Tibial artery (tissue), 4 donors: Measurements from ENCODE around the gene STARD13.
A peak's percentile ranks its signal among the peaks of the same experiment; 100 is the strongest.

ENCODE experiments used
- DNase-seq, 2 donors: peaks; one replicate each; pipeline ENCODE4 v3.0.0-alpha.2; 2019
- H3K27ac ChIP-seq, 2 donors: fragments of 200-600 bp; sonication (generic) in 1 of 2; 1 replicate in 1 of 2; 2 replicates in 1 of 2; pipeline ENCODE4 v1.5.1; 2018 to 2019; ENCODE audit warnings: mild to moderate bottlenecking in 1 of 2
- H3K27me3 ChIP-seq, 2 donors: fragments of 200-600 bp; sonication (generic) in 1 of 2; one replicate each; pipeline versions ENCODE4 v1.5.1 to v1.6.0; 2016 to 2019
- H3K36me3 ChIP-seq, 3 donors: fragments of 200-600 bp; sonication (generic) in 2 of 3; one replicate each; pipeline ENCODE4 v1.5.1; 2016 to 2019; ENCODE audit warnings: mild to moderate bottlenecking in 2 of 3
- H3K4me1 ChIP-seq, 4 donors: fragments of 200-600 bp; sonication (generic) in 2 of 4; 1 replicate in 3 of 4; 2 replicates in 1 of 4; pipeline ENCODE4 v1.5.1; 2016 to 2019
- H3K4me3 ChIP-seq, 2 donors: fragments of 200-600 bp; sonication (generic) in 1 of 2; 1 replicate in 1 of 2; 2 replicates in 1 of 2; pipeline ENCODE4 v1.5.1; 2018 to 2019; ENCODE audit warnings: mild to moderate bottlenecking in 2 of 2
- H3K9me3 ChIP-seq, 3 donors: fragments of 200-600 bp; sonication (generic) in 1 of 3; one replicate each; pipeline ENCODE4 v1.5.1; 2016 to 2019
- CTCF ChIP-seq, 2 experiments: fragments of 200-600 bp in 1 of 2; fragments of 450-650 bp in 1 of 2; IDR thresholded peaks; one replicate each; pipeline ENCODE4 v1.5.1; 2017 to 2019; ENCODE audit warnings: antibody characterized with exemption in 2 of 2, mild to moderate bottlenecking in 1 of 2, moderate library complexity in 1 of 2
- intact Hi-C: fragments of 100-400 bp; cut with DNase I; formaldehyde crosslinking; loops from one replicate; pipeline ENCODE4 v1.15.0; 2023; ENCODE audit warnings: low total_unique reads

The STARD13 gene

GRCh38 chr13:33284916-33285315 is 639 bp downstream of the STARD13 start:
- H3K4me1 ChIP-seq, result peaks cover 0 to 54% (median 18%) of the 10 kb centered on the region in 4 donors
- DNase-seq, result no peak
- TF ChIP-seq CTCF (IDR thresholded peaks at IDR 0.05), result no peak
- no peaks in the 10 kb centered on the region for H3K27me3 ChIP-seq
- intact Hi-C loops, result no loop called here
- no peaks in the 10 kb centered on the region for H3K9me3 ChIP-seq
- H3K4me3 ChIP-seq, result peak overlapping the region; percentile 68 to 78
- no peaks in the 10 kb centered on the region for H3K36me3 ChIP-seq
- peak overlapping the region; percentile 93 to 96 for H3K27ac ChIP-seq

DNA sequence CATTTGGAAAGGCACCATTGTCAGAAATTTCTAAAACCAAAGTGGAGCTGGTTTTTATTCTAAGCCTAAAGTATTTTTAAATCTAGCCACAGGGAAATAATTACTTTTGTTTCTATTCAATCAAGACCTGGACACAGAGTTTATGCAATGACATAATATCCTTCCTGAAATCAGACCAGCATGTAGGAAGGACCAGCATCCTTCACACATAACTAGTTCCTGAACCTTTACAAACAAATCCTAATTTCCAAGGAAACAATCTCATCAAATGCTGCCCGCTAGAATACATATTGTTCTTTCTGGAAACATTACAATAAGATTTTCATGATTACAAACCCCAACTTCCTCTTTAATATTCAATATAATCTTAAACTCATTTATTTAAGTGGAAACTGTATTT is 1.5 kb downstream of the STARD13 start:
- no peaks in the 10 kb centered on the region for H3K27me3 ChIP-seq
- no peaks in the 10 kb centered on the region for H3K9me3 ChIP-seq
- TF ChIP-seq CTCF (IDR thresholded peaks at IDR 0.05), result no peak
- peaks cover 0 to 55% (median 24%) of the 10 kb centered on the region in 4 donors for H3K4me1 ChIP-seq
- H3K27ac ChIP-seq, result peak overlapping the region; percentile 93 to 96
- intact Hi-C loops, result no loop called here
- peak overlapping the region; percentile 68 to 78 for H3K4me3 ChIP-seq
- H3K36me3 ChIP-seq, result no peaks in the 10 kb centered on the region
- no peak for DNase-seq

GRCh38 chr13:33283195-33283911 is 2.2 kb downstream of the STARD13 start:
- Histone ChIP-seq H3K4me1 (peaks cover 0 to 62% (median 30%) of the 10 kb centered on the region in 4 donors), H3K27me3 (no peaks in the 10 kb centered on the region), H3K4me3 (peak overlapping the region; percentile 68 to 78), H3K36me3 (no peaks in the 10 kb centered on the region), H3K27ac (peak overlapping the region; percentile 93 to 96), H3K9me3 (no peaks in the 10 kb centered on the region)
- intact Hi-C loops, result no loop called here
- no peak for TF ChIP-seq CTCF (IDR thresholded peaks at IDR 0.05)
- no peak for DNase-seq

- intact Hi-C loops, result no loop called here
- no peak for TF ChIP-seq CTCF (IDR thresholded peaks at IDR 0.05)
- DNase-seq, result no peak
- peak overlapping the region in 1 of 2 donors; percentile 30 for H3K27ac ChIP-seq
- no peaks in the 10 kb centered on the region for H3K27me3 ChIP-seq
- no peaks in the 10 kb centered on the region for H3K36me3 ChIP-seq
- H3K4me3 ChIP-seq, result no peak overlapping the region
- no peaks in the 10 kb centered on the region for H3K9me3 ChIP-seq
- H3K4me1 ChIP-seq, result peaks cover 0 to 75% (median 41%) of the 10 kb centered on the region in 4 donors
Observed at GRCh38 chr13:33281951-33282595, 3.5 kb downstream of the STARD13 start.

- Histone ChIP-seq H3K27ac (peak overlapping the region in 1 of 2 donors; percentile 77), H3K4me3 (no peak overlapping the region), H3K27me3 (no peaks in the 10 kb centered on the region), H3K9me3 (no peaks in the 10 kb centered on the region), H3K36me3 (no peaks in the 10 kb centered on the region), H3K4me1 (peaks cover 3 to 77% (median 39%) of the 10 kb centered on the region in 4 donors)
- DNase-seq, result no peak
- TF ChIP-seq CTCF (IDR thresholded peaks at IDR 0.05), result no peak
- intact Hi-C loops, result no loop called here
Observed at GRCh38 chr13:33280923-33281322, 4.6 kb downstream of the STARD13 start.
